CD4-positive, alpha-beta T cell treated with Interleukin-6 for 4 hours (primary cell): ENCODE measurements around the gene GOLGA3.
"Not testable (repeated sequence)": the region's sequence is repeated elsewhere in the genome, so short reads cannot be mapped to it uniquely, and the experiment has no call there.

Experiments used
- DNase-seq: peaks from one replicate; pipeline ENCODE4 v3.0.0-alpha.2; 2020; ENCODE audit warnings: mixed read lengths

The GOLGA3 gene

DNA sequence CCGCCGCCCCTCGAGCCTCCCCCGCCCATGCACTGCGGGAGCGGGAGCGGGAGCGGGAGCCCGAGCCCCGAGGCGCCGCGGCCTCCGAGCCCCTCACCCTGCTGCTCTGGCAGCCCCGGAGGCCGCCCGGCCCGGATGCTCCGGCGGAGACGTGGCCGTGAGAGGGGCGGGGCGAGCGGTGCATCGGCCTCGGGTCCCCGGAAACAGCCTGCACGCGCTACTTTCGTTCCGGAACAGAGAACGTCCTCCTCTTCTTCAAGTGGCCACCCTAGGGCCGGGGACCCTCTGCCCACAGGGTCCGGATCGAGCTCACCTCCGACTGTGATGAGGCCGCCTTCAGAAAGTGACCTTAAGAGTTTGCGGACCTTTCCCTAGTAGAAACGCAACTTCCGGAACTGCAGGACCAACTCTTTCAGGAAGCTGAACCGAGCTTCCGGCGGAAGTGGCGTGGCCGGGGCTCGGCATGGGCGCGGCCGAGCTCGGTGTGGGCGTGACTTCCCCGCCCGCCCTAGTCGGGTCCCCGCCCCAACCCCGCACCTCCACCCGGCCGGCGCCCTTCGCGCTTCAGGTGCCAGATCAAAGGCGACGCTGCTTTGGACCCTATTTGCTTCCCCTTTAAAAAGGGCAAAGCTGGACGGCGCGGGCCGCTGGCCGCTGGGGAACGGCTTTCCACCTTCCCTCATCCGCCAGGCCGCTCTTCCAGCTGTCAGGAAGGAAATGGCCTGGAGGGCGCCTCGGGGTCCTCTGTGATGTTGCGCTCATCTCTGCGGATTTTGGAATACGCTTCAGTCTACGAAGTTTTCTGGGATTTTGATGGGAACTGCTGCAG, at the start of gene GOLGA3:
Gene GOLGA3, minus strand, starts transcription at position 164 of the 829 bp plus-strand sequence. CDS start 6,741 bp downstream, outside the sequence.
- peak; percentile 96 for DNase-seq

GRCh38 chr12:132874620-132875019, 46.0 kb upstream of the GOLGA3 start:
- not testable (repeated sequence) for DNase-seq

DNA sequence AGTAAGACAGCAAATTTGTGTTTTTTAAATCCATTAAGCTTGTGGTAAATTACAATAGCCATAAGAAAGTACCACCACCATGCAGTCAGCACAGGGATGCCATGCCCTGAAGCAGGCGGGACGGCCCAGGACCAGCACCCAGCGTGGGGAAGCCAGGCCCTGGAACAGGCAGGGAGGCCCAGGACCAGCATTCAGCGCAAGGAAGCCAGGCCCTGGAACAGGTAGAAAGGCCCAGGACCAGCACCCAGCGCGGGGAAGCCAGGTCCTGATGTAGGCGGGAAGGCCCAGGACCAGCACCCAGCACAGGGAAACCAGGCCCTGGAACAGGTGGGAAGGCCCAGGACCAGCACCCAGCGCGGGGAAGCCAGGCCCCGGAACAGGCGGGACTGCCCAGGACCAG, 45.5 kb upstream of the GOLGA3 start:
- no peak for DNase-seq

- DNase-seq, result no peak
Observed at GRCh38 chr12:132873724-132874123, 45.1 kb upstream of the GOLGA3 start.

DNA sequence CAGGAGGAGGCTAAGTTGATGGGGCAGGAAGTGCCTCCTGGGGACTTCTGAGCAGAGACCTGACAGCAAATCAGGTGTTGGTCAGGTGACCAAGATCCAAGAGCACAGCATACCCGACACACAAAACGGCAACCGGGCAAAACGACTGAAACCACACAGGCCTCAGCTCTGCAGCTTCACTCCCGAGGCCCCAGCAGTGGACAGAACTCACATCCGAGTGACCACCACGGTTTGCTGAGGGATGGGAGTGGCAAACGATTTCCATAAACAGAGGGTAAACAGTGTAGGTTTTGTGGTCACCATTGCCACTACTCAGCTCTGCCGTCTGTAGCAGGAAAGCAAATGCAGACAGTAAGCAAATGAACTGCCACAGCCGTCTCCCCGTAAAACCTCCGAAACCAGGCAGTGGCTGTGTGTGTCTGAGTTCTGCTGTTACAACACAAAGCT, 44.3 kb upstream of the GOLGA3 start:
- peak; percentile 39 for DNase-seq

DNA sequence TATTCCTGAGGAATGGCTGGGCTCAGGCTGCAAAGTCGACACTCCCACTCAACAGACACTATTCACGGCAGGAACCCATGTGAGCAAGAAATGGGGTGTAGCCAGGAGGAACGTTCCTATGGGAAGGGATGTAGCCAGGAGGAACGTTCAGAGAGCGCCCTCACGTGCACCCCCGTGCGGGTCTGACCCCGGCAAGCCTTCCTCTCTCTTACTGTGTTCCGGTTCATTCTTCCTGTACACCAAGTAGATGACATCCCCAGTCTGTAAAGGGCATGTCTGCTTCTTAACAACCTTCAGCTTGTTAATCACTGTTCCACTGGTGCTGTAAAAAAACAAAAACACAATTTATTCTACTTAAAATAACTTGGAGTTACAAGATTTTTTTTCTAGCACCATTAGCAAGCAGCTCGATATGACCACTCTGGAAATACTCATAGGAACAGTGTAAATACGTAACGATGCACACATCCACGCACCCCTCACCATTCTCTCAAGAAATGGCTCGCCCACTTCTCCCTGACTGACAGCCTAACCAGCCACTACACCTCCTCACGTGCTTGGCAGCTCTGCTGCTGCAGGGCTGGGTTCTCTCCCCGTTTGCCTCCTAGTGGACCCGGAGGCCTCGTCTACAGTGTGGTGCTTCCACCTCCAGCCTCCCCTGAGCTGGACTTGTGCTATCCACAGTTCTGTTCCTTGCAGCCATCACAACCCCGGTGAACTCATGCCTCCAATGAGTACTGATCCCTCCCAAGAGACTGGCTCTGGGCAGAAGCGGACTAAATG, 43.6 kb upstream of the GOLGA3 start:
- DNase-seq, result no peak

- DNase-seq, result no peak
Observed at GRCh38 chr12:132869551-132869950, 40.9 kb upstream of the GOLGA3 start.

- no peak for DNase-seq
Observed at GRCh38 chr12:132866251-132866828, 37.7 kb upstream of the GOLGA3 start.

- DNase-seq, result no peak
Observed at GRCh38 chr12:132861558-132861957, 32.9 kb upstream of the GOLGA3 start.

DNA sequence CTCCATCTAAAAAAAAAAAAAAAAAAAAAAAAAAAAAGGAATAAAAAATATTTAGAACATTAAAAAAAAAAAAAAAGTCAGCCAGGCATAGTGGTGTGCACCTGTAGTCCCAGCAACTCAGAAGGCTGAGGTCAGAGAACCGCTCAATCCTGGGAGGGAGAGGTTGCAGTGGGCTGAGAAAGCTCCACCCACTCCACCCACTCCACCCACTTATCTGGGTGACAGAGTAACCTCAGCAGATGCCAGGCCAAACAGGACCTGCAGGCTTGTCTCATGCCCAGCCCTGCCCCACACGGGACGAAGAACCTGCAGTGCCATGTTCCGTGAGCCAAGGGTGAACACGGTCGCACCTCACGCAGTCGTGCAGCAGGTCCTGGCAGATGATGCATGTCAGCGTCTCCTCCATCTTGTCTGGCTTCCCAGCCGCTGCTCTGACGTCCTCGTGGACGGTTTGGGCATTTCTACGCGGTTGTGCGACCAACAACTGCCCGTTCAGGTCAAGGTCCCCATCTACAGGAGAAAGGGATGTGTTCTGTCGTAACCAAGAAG, 30.1 kb upstream of the GOLGA3 start:
- no peak for DNase-seq

DNA sequence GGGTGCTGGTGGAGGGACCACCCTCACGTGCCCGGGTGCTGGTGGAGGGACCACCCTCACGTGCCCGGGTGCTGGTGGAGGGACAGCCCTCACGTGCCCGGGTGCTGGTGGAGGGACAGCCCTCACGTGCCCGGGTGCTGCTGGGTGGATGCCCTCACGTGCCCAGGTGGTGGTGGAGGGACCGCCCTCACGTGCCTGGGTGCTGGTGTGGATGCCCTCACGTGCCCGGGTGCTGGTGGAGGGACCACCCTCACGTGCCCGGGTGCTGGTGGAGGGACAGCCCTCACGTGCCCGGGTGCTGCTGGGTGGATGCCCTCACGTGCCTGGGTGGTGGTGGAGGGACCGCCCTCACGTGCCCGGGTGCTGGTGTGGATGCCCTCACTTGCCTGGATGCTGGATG, 28.4 kb upstream of the GOLGA3 start:
- DNase-seq, result not testable (repeated sequence)

GRCh38 chr12:132856581-132856980, 27.9 kb upstream of the GOLGA3 start:
- DNase-seq, result no peak

DNA sequence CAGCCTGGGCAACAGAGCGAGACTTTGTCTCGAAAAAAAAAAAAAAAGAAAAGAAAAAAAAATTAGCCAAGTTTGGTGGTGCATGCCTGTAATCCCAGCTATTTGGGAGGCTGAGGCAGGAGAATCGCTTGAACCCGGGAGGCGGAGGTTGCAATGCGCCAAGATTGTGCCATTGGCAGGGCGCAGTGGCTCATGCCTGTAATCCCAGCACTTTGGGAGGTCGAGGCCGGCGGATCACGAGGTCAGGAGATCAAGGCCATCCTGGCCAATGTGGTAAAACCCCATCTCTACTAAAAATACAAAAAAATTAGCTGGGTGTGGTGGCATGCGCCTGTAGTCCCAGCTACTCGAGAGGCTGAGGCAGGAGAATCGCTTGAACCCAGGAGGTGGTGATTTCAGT, 26.5 kb upstream of the GOLGA3 start:
- DNase-seq, result not testable (repeated sequence)

GRCh38 chr12:132853285-132854092, 24.8 kb upstream of the GOLGA3 start:
- DNase-seq, result no peak

DNA sequence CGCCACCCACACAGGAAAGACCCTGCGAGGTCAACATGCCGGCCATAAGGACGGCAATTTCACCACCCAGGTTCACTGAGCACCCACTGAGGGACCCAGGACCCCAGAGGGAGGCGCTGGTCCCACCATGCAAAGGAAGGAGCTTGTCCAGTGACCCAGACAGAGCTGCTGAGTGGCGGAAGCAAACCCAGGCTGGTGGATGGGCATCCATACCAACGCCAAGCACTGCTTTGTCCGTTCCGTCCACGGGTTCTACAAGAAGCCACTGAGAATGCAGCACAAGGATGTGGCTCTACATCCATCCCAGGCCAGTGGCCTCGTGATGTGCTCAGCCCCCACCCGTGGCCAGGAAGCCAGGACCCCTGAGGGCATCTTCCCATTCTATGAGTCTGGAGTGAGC, 23.8 kb upstream of the GOLGA3 start:
- no peak for DNase-seq

DNA sequence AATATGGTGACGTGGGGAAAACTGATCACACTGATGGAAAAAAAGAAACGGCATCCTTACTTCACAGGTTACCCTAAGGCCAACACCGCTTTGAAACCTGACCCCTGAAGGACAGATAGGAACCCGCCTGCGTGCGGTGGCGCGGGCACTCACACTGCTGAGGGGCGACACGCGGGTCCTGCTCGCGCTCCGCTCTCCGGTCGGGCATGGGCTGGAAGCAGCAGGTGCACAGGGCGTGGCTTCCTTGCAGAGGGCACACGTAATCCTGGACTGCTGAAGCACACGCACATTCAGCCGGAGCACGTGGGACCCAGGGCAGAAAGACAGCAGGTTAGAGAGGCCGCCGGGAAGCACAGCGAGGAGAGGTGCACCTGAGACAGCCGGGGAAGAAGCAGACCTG, 22.8 kb upstream of the GOLGA3 start:
- no peak for DNase-seq

DNA sequence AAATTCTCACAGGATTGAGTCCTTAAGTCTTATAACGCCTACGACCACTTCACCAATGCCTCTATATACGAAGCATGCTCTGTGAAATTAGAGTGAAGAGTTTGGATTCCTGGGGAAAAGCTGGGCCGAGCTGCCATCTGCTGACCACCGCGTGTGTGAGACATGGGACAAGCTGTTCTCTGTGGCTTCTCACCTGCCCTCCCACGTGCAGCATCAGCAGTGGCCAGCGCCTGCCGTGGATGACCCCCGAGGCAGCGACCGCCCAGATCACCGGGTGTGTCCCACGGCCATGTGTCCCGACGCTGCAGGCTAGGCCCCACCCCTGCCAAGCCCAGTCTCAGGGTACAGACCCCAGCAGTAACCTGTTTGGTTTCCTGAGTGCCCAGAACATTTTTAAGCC, 21.6 kb upstream of the GOLGA3 start:
- no peak for DNase-seq

DNA sequence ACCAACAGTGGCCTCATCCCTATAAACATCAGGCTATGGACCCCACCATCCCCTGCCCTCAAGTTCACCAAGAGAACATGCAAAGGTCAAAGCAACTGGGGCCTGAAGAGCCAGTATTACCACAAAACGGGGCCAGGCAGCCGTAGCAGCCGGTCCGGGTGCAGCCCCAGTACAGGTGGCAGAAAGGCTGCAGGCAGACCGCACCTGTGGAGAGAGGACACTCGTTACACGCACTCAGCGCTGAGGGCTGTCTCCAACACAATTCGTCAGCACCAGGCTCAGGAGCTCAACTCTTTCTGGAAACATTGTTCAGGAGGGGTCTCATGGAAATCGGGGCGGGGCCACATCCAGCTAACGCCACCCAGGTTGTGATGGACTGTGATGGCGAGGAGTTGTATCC, 19.9 kb upstream of the GOLGA3 start:
- DNase-seq, result no peak

DNA sequence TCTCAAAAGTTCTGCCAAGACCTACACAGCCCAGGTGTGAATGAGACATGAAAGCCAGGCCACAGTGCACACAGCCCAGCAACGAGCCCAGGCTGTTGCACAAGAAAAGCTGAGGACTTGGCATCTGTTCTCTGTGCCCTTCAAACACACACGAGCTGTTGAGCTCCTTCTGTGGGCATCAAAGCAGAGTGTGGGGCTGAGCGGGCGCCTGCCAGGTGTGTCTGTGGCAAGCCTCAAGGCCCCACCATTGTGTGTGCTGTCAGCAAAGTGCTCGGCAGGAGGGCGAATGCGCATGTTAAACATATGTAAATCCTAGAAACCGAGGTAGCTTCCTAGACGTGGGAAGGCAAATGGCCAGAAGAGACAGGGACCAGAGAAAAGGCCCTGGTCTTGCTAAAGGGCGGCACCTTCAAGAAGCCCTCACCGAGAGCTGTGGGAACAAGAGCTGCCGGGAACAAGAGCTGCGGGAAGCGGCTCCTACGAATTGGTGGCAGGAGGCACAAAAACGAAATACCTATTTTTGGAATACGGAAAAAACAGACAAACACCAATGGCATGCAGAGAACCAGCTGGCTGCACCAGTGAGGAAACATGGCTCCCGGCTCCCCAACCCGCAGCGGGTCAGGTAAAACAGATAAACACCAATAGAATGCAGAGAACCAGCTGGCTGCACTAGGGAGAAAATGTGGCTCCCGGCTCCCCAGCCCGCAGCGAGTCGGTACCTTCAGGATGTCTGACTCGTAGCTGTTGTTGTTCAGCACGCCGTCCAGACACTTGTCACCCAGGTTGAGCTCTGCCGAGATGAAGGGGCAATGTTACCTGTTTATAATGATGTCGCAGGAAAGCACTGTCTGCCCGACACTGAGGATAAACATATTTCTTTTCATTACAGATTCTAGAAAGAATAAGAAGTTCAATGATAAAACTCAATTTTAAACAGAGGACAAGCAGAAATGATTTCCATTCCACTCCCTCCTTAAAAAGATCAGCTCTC, 19.0 kb upstream of the GOLGA3 start:
- DNase-seq, result peak; percentile 40

DNA sequence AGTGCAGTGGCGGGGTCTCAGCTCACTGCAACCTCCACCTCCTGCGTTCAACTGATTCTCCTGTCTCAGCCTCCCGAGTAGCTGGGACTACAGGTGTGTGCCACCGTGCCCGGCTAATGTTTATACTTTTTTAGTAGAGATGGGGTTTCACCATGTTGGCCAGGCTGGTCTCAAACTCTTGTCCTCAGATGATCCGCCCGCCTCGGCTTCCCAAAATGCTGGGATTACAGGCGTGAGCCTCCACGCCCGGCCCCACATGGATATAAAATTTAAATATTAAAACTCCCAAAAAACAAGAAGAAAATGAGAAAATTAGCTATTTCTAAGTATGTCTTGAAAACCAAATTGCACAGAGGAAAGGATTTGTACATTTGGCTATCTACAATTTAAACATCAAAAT, 16.0 kb upstream of the GOLGA3 start:
- DNase-seq, result not testable (repeated sequence)

DNA sequence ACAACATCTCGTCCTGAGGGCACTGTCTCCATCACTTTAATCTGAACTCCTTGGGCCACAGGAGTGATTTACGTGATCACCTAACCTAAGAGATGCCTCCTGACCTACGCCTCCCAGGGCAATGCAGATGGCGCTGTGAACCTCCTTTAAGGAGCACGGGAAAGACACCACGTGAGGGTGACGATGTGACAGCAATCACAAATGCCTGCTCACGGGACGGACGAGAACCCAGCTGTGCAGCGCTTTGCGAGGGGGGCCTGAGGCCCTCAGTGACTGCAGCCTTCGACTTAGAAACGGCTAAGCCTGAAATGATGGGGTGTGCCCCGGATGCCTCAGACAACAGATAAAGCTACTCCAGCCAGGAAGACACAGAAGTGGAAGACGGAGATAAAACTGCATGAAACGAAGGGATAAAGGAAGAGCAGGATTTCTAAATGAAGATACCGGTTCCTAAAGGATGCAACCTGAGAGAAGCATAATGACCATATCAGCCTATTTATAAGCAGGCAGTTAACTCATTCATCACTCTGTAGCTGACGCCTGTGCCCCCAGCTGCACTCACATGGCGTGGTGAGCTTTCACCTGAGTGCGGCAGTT, 13.9 kb upstream of the GOLGA3 start:
- DNase-seq, result no peak
